EH (cell line): ENCODE results near the gene EIF4A3.
A peak's percentile ranks its signal among the peaks of the same experiment; 100 is the strongest.

Source experiments
- DNase-seq: peaks from one replicate; pipeline ENCODE4 v3.0.0-alpha.2; 2015; ENCODE audit warnings: low read depth

The EIF4A3 gene

GRCh38 chr17:80132906-80133625 lies 13.9 kb downstream of the EIF4A3 start:
- DNase-seq, result peak; percentile 13

DNA sequence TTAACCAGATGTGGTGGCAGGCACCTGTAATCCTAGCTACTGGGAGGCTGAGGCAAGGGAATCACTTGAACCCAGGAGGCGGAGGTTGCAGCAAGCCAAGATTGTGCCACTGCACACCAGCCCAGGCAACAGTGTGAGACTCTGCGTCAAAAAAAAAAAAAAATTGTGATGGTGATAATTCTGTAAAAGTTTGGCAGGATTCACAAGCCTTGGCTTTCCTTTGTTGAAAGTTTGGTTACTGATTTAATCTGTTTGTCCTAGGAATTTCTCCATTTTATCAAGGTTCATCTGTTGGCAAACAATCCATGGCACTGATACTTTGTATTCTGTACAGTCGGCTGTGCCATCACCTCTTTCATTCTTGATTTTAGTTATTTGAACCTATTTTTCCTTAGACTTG lies 15.9 kb downstream of the EIF4A3 start:
- DNase-seq, result no peak

- no peak for DNase-seq
Measured at GRCh38 chr17:80129006-80129565, 17.8 kb downstream of the EIF4A3 start.

DNA sequence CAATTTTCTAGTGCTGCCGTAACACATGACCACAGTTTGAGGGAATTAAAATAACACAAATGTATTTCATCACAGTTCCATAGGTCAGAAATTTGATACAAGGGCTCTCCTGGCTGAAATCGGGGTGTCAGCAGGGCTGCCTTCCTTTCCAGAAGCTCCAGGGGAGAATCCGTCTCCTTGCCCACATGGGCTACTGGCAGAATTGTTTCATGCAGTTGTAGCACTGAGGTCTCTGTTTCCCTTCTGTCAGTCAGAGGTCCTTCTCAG lies 20.5 kb downstream of the EIF4A3 start:
- DNase-seq, result no peak

- peak; percentile 84 for DNase-seq
Measured at GRCh38 chr17:80125656-80126448, 21.1 kb downstream of the EIF4A3 start.

- peak; percentile 43 for DNase-seq
Measured at GRCh38 chr17:80124351-80124981, 22.5 kb downstream of the EIF4A3 start.

- DNase-seq, result peak; percentile 21
Measured at GRCh38 chr17:80123791-80124190, 23.1 kb downstream of the EIF4A3 start.

DNA sequence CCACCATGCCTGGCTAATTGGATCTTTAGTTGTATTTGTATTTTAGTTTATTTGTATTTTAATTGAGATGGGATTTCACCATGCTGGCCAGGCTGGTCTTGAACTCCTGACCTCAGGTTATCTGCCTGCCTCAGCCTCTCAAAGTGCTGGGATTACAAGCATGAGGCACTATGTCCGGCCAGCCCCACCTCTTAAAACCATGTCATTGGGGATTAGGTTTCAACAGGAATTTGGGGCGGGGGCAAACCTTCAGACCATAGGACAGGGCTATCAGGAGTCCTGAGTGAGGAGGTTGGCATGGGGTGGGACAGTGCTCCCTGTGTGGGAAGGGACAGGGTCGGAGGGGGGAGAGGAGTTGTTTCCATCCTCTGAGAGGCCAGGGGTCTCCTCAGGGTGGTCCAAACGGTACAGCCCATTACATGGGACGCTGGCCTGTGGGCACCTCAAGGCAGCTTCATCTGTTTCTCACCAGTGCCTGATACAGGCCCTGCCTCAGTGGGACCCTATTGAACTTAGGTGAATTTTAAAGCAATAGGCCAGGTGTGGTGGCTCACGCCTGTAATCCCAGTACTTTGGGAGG lies 23.9 kb downstream of the EIF4A3 start:
- DNase-seq, result no peak

GRCh38 chr17:80122026-80122575 lies 24.8 kb downstream of the EIF4A3 start:
- DNase-seq, result no peak

GRCh38 chr17:80119839-80120238 lies 27.1 kb downstream of the EIF4A3 start:
- no peak for DNase-seq

GRCh38 chr17:80119271-80119791 lies 27.6 kb downstream of the EIF4A3 start:
- DNase-seq, result no peak

DNA sequence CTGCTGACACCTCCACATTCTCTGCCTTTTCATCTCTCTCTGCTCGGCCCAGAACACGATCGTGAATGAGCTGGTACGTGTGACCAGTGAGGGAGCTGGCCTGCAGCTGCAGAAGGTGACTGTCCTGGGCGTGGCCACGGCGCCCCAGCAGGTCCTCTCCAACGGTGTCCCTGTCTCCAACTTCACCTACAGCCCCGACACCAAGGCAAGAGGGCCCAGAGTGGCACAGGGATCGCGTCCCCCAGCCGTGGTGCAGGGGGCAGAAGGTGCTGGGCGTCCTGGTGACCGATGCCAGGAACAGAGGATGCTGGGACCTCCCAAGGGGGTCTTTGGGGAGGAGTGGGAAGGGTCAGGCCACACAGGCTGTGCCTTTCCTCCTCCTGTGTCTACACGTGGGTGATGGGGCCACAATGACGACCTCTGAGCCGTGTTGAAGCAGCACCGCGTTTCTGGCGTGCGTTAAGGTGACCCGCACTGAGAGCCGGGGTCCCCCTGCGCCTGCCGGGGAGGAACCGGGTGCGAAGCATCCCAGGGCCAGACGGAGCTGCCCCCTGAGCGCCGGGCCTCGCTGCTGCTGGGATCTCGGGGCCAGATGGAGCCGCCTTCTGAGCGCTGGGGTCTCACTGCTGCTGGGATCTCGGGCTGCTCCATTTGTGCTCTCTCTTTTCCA lies 28.2 kb downstream of the EIF4A3 start:
- no peak for DNase-seq

- no peak for DNase-seq
Measured at GRCh38 chr17:80117491-80118401, 29.2 kb downstream of the EIF4A3 start.

DNA sequence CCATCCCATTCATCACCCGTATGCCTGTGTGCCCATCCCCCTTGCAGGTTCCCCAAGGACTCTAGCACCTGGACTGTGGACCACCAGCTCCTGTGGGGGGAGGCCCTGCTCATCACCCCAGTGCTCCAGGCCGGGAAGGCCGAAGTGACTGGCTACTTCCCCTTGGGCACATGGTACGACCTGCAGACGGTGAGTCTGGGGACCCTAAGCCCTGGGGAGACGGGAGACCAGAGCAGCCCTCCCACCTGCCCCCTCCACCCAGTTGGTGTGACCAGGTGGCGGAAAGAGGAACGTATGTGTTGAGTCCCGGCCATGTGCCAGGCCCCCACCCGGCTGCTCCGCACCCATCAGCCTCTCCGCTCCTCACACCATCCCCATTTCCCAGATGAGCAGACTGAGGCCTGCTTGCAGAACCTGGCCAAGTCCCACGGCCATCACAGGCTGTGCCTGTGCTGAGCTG lies 30.0 kb downstream of the EIF4A3 start:
- no peak for DNase-seq

- peak; percentile 15 for DNase-seq
Measured at GRCh38 chr17:80116276-80116920, 30.5 kb downstream of the EIF4A3 start.

DNA sequence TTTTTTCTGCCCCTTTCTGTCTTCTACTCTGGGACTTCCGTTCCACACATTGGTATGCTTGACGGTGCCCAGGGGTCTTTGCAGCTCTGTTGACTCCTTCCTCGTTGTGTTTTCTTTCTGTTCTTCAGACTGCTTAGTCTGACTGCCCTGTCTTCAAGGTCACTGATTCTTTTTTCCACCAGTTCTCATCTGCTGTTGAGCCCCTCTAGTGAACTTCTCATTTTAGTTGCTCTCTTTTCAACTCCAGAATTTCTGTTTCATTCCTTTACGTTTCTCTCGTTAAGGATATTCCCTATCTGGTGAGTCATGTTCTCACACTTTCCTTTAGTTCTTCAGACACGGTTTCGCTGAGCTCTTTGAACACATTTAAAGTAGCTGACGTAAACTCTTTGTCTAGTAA lies 31.8 kb downstream of the EIF4A3 start:
- no peak for DNase-seq

- no peak for DNase-seq
Measured at GRCh38 chr17:80114758-80115157, 32.2 kb downstream of the EIF4A3 start.

DNA sequence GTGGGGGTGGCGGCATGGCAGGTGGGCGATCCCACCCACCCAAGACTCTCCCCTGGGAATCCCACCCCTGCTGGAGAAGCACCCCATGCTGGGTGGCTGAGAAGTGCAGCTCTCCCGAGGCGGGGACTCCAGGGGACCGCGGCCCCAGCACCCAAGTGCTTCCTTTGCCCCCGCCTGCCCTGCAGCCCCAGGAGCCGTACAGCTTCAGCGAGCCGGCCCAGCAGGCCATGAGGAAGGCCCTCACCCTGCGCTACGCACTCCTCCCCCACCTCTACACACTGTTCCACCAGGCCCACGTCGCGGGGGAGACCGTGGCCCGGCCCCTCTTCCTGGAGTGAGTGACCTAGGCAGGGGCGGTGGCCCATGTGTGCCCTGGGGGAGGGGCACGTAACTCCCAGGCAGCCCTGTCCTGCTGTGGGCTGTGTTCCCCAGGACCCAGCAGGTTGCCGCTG lies 33.9 kb downstream of the EIF4A3 start:
- DNase-seq, result no peak

DNA sequence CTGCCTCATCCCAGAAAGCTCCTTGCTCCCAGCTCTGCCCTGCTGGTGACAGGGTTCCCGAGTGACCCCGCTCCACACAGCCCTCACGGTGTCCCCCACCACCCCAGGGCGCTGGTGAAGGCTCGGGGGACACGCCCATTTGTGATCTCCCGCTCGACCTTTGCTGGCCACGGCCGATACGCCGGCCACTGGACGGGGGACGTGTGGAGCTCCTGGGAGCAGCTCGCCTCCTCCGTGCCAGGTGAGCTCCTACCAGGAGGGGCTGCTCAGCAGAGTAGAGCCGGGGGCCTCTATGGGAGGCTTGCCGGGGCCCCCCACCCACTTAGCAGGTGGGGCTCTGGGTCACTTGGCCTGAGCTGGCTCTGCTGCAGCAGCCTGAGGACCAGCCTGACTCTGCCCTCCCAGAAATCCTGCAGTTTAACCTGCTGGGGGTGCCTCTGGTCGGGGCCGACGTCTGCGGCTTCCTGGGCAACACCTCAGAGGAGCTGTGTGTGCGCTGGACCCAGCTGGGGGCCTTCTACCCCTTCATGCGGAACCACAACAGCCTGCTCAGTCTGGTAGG lies 34.4 kb downstream of the EIF4A3 start:
- DNase-seq, result no peak
